Bronchial epithelial cell (primary cell): Measurements from ENCODE around the gene PFKFB3. TPM values are rescaled to one million over a fixed set of nuclear protein-coding genes. Genes with fewer than 3 reads are reported as not detected.

Source experiments
- DNase-seq: peaks from one replicate; pipeline ENCODE4 v3.0.0-alpha.2; 2010; ENCODE audit warnings: low read depth
- FAIRE-seq: peaks from 2 replicates; lab custom pipeline; 2011; peaks lifted over from hg19 to GRCh38; lab: Jason Lieb, UNC
- H3K27me3 ChIP-seq: 2 replicates; pipeline ENCODE4 v1.5.1; 2011; ENCODE audit warnings: low read length; ENCODE audit not compliant: control insufficient read depth, insufficient read depth
- H3K36me3 ChIP-seq: 2 replicates; pipeline ENCODE4 v1.5.1; 2011; ENCODE audit warnings: low read length; ENCODE audit not compliant: control insufficient read depth, insufficient read depth
- H3K4me3 ChIP-seq: 2 replicates; pipeline ENCODE4 v1.5.1; 2011; ENCODE audit warnings: mild to moderate bottlenecking, low read depth, low read length, control low read depth
- CTCF ChIP-seq: IDR thresholded peaks from 2 replicates; pipeline ENCODE4 v1.5.1; 2011; ENCODE audit warnings: mild to moderate bottlenecking, moderate library complexity, low read length, control low read depth, inconsistent platforms; ENCODE audit not compliant: insufficient read depth, severe bottlenecking
- total RNA-seq: library from RNA; depleted of rRNA; stranded (reverse); fragments of >200 nt; gene quantifications from 2 replicates; pipeline ENCODE4 v1.2.1, GENCODE V29; 2014

Gene PFKFB3
- total RNA-seq, 1 donor from 2014 or later, result 18.7 TPM

GRCh38 chr10:6179078-6179477 is 23.7 kb upstream of the PFKFB3 start:
- H3K27me3 ChIP-seq, result no peaks in the 10 kb centered on the region
- FAIRE-seq (no peak), DNase-seq (no peak)
- no peak for TF ChIP-seq CTCF
- H3K36me3 ChIP-seq, result no peaks in the 10 kb centered on the region
- no peak overlapping the region for H3K4me3 ChIP-seq

- Histone ChIP-seq H3K4me3 (no peak overlapping the region), H3K27me3 (no peaks in the 10 kb centered on the region), H3K36me3 (no peaks in the 10 kb centered on the region)
- DNase-seq, result no peak
- no peak for FAIRE-seq
- no peak for TF ChIP-seq CTCF
These were observed 22.1 kb upstream of the PFKFB3 start for GRCh38 chr10:6180480-6181110.

- DNase-seq, result no peak
- no peak for TF ChIP-seq CTCF
- no peak for FAIRE-seq
- Histone ChIP-seq H3K36me3 (no peaks in the 10 kb centered on the region), H3K27me3 (no peaks in the 10 kb centered on the region), H3K4me3 (no peak overlapping the region)
These were observed 21.5 kb upstream of the PFKFB3 start for GRCh38 chr10:6181249-6181648.

- FAIRE-seq (no peak), DNase-seq (no peak)
- no peaks in the 10 kb centered on the region for H3K36me3 ChIP-seq
- no peak overlapping the region for H3K4me3 ChIP-seq
- H3K27me3 ChIP-seq, result no peaks in the 10 kb centered on the region
- no peak for TF ChIP-seq CTCF
These were observed 20.2 kb upstream of the PFKFB3 start for GRCh38 chr10:6182454-6183098.

- DNase-seq (no peak), FAIRE-seq (no peak)
- Histone ChIP-seq H3K27me3 (no peaks in the 10 kb centered on the region), H3K4me3 (no peak overlapping the region), H3K36me3 (no peaks in the 10 kb centered on the region)
- TF ChIP-seq CTCF, result no peak
These were observed 17.6 kb upstream of the PFKFB3 start for GRCh38 chr10:6185039-6185716.
